HepG2 (cell line): ENCODE data around the gene ETV6.

Source experiments
- ATF6 ChIP-seq: sonication (generic); formaldehyde crosslinking; conservative IDR thresholded peaks from 2 replicates; pipeline ENCODE4 v1.4.0; 2020; ENCODE audit warnings: missing genetic modification reagents
- CBX1 ChIP-seq: IDR thresholded peaks from one replicate; pipeline ENCODE4 v1.6.1; 2016; ENCODE audit warnings: antibody characterized with exemption, low read depth
- CTCF ChIP-seq: sonication (generic); formaldehyde crosslinking; IDR thresholded peaks from 2 replicates; pipeline ENCODE4 v1.5.0; 2020; ENCODE audit warnings: mild to moderate bottlenecking, missing genetic modification reagents, moderate library complexity
- RFXANK ChIP-seq: IDR thresholded peaks from 2 replicates; pipeline ENCODE4 v1.6.1; 2016
- STAT5B ChIP-seq: sonication (generic); formaldehyde crosslinking; IDR thresholded peaks from 2 replicates; pipeline ENCODE4 v1.4.0; 2020; ENCODE audit warnings: missing genetic modification reagents
- ZBTB8A ChIP-seq: sonication (generic); formaldehyde crosslinking; IDR thresholded peaks from 2 replicates; pipeline ENCODE4 v1.4.0; 2020; ENCODE audit warnings: mild to moderate bottlenecking, low read depth, missing genetic modification reagents, borderline replicate concordance
- ZNF740 ChIP-seq: sonication (generic); formaldehyde crosslinking; IDR thresholded peaks from 2 replicates; pipeline ENCODE4 v1.4.0; 2020; ENCODE audit warnings: missing genetic modification reagents

- TF ChIP-seq STAT5B (no peak), CBX1 (no peak), CTCF (no peak), ZBTB8A (no peak), RFXANK (no peak), ZNF740 (CRISPR knock-in tag) (no peak), ATF6 (CRISPR knock-in tag) (no peak)
These were observed 236.9 kb downstream of the ETV6 start for GRCh38 chr12:11886339-11886738.
